Measurements from ENCODE around the gene ADARB2.

GRCh38 chr10:1216574-1217236 is 520.6 kb downstream of the ADARB2 start:
- TF ChIP-seq CTCF (IDR thresholded peaks at IDR 0.05) (no peak), POLR2A (IDR thresholded peaks at IDR 0.05) (no peak)

Measured in testis (tissue), 2 donors.